ENCODE data around the gene ZNF90.

ZNF90 gene

GRCh38 chr19:20167651-20168122 lies 89.9 kb downstream of the ZNF90 start:
- TF ChIP-seq MAX (IDR thresholded peaks at IDR 0.05) (no peak), ZBTB7A (IDR thresholded peaks at IDR 0.05; ENCODE audit: low read depth) (no peak), CEBPB (IDR thresholded peaks at IDR 0.05) (no peak), EP300 (IDR thresholded peaks at IDR 0.05; ENCODE audit: borderline replicate concordance) (no peak)
